CD1c-positive myeloid dendritic cell (primary cell): ENCODE results near the gene LRBA.

Source experiments
- DNase-seq: peaks from one replicate; pipeline ENCODE4 v3.0.0-alpha.2; 2016; ENCODE audit errors: extremely low spot score

The LRBA gene

GRCh38 chr4:150371869-150372268, 643.2 kb downstream of the LRBA start:
- no peak for DNase-seq

GRCh38 chr4:150369434-150370380, 645.4 kb downstream of the LRBA start:
- DNase-seq: no peak

GRCh38 chr4:150368667-150369066, 646.4 kb downstream of the LRBA start:
- DNase-seq: no peak

GRCh38 chr4:150367326-150367725, 647.8 kb downstream of the LRBA start:
- no peak for DNase-seq

- peak; percentile 26 for DNase-seq
These were observed 648.5 kb downstream of the LRBA start for GRCh38 chr4:150366487-150366999.

- DNase-seq: no peak
These were observed 651.1 kb downstream of the LRBA start for GRCh38 chr4:150363721-150364688.

- no peak for DNase-seq
These were observed 656.4 kb downstream of the LRBA start for GRCh38 chr4:150358691-150359090.

GRCh38 chr4:150357829-150358228, 657.3 kb downstream of the LRBA start:
- no peak for DNase-seq

- no peak for DNase-seq
These were observed 659.1 kb downstream of the LRBA start for GRCh38 chr4:150355858-150356455.

- no peak for DNase-seq
These were observed 659.7 kb downstream of the LRBA start for GRCh38 chr4:150355418-150355817.

- no peak for DNase-seq
These were observed 660.8 kb downstream of the LRBA start for GRCh38 chr4:150354214-150354796.

GRCh38 chr4:150348079-150348478, 667.0 kb downstream of the LRBA start:
- peak; percentile 3 for DNase-seq

GRCh38 chr4:150345207-150345744, 669.8 kb downstream of the LRBA start:
- no peak for DNase-seq

GRCh38 chr4:150343796-150344195, 671.3 kb downstream of the LRBA start:
- no peak for DNase-seq

GRCh38 chr4:150342945-150343344, 672.1 kb downstream of the LRBA start:
- no peak for DNase-seq

- DNase-seq: no peak
These were observed 677.4 kb downstream of the LRBA start for GRCh38 chr4:150337734-150338133.

- DNase-seq: no peak
These were observed 678.2 kb downstream of the LRBA start for GRCh38 chr4:150336676-150337412.

- no peak for DNase-seq
These were observed 682.1 kb downstream of the LRBA start for GRCh38 chr4:150332961-150333360.

GRCh38 chr4:150332086-150332485, 683.0 kb downstream of the LRBA start:
- no peak for DNase-seq

GRCh38 chr4:150329373-150329772, 685.7 kb downstream of the LRBA start:
- no peak for DNase-seq
